GM21367 (cell line): ENCODE measurements around the gene RIN2.

Experiments used
- ATAC-seq: cut with Tn5 transposase; IDR thresholded peaks from one replicate; pipeline ENCODE4 v1.9.1; 2021; ENCODE audit not compliant: unreplicated experiment

The RIN2 gene

GRCh38 chr20:19761841-19762240, 3.8 kb downstream of the RIN2 start:
- ATAC-seq, result no peak

- no peak for ATAC-seq
Observed at GRCh38 chr20:19764207-19764606, 6.1 kb downstream of the RIN2 start.

- no peak for ATAC-seq
Observed at GRCh38 chr20:19765266-19765665, 7.2 kb downstream of the RIN2 start.

- ATAC-seq, result no peak
Observed at GRCh38 chr20:19765913-19766312, 7.9 kb downstream of the RIN2 start.

DNA sequence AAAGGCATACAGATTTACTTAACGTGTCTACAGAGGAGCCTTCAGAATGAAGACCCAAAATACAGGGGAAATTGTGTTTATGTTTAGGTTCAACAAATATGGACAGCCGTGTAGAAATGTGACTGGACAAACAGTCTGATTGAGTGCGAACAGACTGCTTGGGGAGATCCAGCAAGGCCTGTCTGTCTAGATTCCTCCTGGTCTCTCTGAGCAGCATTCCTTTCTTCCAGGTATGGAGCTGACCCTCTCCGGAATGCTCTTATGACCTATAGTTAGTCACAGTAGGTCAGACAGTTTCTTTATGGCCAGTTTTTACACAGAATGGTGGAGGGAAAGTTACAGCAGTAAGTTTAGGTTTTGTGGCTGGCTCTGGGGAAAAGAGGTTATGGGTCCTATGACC, 9.0 kb downstream of the RIN2 start:
- ATAC-seq, result no peak

GRCh38 chr20:19768325-19768842, 10.3 kb downstream of the RIN2 start:
- no peak for ATAC-seq

DNA sequence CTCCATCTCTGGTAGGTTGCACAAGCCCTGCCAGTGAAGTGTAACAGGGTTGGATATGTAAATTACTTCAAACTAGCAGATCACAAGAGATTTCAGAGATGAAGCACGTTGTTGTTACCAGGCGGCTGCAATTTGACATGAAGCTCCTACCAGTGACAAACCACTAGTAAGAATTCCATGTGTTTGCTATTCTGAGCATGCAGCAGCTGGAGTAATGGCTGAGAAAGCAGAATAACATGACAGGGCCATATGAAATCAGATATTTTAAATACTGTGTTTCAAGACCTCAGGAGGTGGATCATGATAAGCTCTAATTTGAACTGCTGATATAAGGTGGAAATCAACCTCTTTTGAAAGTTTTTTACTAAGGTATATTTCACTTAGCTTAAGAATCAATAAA, 11.4 kb downstream of the RIN2 start:
- no peak for ATAC-seq

DNA sequence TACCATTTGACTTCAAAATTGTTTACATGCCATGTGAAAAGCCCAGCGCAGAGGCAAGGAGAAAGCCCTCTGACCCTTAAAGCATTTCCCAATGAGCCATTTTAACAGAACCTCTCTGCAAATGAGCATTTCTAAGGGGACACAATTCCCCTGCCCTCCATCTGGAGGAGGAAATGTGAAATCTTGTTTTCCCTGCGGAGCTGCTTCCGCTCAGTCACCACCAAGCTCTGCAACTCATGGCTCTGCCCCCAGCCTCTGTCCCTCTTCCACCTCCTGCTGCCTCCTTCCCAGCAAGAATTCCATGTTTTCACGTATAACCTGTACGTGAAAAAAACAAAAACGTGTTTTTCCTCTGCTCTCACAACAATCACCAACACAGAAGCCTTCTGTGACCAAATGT, 12.3 kb downstream of the RIN2 start:
- ATAC-seq, result no peak

- no peak for ATAC-seq
Observed at GRCh38 chr20:19771031-19771430, 13.0 kb downstream of the RIN2 start.

- no peak for ATAC-seq
Observed at GRCh38 chr20:19773471-19773870, 15.4 kb downstream of the RIN2 start.

DNA sequence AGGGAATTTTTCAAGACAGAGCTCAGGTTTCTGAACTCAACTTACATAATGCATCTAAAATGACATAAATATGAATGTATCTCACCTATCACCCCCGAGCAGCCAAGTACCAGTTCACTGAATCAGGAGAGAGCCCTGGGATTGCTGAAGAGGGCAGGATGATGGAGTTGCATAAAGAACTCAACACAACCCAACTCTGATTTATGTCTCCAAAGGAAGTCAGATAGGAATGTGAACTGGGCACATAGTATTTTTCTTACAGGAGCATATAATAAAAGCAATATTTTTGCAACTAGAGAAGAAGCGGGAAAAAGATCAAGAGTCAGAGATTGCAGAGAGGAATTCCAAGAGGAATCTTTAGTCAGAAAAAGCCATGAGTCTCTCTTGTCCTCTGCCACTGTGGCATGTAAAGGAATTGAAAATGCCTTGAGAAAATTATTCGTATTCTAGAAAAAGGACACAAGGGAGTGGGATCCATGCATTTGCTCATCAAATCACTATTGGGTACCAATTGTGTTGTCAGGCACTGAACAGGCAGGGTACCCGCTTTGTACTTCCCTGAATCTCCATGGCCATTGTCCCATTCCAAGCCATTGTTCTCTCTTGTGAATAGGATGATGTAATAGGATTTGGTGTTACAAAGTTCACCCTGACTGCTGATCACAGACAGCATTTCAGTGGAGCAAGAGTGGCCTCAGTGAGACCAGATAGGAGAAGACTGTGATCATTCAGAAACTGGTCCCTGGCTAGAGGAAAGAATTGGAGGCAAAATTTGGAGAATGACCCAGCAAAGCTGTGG, 16.3 kb downstream of the RIN2 start:
- no peak for ATAC-seq

DNA sequence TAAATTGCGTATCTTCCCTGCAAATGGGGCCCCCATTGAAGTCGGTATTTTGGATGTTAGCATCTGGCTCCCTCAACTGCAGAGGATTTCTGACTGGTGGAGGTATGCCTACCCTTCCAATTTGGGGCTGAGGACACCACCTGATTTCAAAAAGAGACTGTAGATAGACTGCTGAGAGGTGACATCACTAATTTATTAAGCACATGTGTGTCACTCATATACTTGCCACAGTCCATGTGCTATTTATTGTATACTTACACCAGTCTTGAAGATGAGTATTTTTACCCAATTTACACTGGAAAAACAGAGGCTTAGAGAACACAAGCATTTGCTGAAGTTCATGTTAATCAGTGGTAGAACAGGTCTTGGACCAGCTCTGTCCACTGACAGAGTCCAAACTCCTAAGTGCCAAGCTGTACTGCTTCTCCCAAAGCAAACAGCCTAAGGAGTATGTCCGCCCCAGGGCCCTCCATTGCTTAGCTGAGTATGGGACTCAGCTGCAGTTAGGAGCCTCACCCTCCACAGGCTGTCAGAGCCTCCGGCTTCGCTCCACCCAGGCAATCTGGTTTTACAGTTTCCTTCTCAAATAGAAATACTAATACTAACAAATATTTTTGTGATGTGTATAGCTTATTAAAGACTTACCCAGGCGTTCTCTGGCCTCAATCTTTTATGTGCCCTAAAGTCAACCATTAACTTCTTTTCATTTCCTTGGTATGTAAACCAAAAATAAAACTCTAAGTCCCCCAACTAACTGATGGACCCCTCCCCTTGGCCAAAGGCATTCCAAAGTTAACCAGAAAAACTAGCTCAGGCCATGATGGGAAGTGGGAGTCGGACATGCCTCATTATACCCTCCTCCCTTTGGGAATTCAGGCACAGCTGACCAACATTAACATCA, 17.5 kb downstream of the RIN2 start:
- ATAC-seq, result no peak

- ATAC-seq, result no peak
Observed at GRCh38 chr20:19777315-19777714, 19.3 kb downstream of the RIN2 start.

DNA sequence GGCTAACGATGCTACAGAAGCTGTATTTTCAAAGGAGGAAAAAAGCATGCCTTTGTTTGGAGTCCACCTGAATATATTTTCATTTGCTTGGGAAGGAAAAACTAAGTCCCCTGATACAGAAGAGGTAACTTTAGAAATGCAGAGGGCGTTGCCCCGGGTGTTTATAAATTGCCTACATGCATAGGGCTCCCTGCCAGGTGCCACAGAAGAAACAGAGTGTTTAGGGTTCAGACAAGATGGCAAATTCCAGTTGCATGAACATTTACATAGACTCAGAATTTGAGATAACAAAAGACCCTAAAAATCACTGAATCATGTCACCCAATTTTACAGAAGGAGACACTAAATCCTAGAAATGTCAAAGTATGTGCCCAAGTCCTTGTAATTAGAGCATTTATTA, 19.9 kb downstream of the RIN2 start:
- no peak for ATAC-seq

DNA sequence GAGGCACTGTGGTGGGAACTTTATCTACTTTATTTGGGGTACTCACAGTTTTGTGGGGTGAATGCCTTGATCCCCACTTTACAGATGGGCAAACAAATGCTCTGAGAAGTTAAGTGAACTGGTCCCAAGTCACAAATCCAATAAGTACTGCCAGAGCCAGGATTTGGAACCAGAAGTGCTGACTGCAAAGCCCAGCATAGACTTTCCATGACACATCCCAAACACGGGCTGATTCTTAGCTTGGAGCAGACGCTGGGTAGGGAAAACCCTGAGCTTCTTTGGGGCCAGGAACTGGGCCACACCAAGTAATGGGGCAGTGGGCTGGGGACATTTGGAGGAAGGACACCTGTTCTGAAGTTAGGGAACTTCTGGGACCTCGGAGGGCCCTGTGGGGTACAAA, 20.3 kb downstream of the RIN2 start:
- ATAC-seq, result no peak

GRCh38 chr20:19779634-19780033, 21.6 kb downstream of the RIN2 start:
- peak; percentile 70 for ATAC-seq

GRCh38 chr20:19780261-19780660, 22.2 kb downstream of the RIN2 start:
- no peak for ATAC-seq

GRCh38 chr20:19781235-19781634, 23.2 kb downstream of the RIN2 start:
- no peak for ATAC-seq

- ATAC-seq, result no peak
Observed at GRCh38 chr20:19782669-19783068, 24.6 kb downstream of the RIN2 start.

DNA sequence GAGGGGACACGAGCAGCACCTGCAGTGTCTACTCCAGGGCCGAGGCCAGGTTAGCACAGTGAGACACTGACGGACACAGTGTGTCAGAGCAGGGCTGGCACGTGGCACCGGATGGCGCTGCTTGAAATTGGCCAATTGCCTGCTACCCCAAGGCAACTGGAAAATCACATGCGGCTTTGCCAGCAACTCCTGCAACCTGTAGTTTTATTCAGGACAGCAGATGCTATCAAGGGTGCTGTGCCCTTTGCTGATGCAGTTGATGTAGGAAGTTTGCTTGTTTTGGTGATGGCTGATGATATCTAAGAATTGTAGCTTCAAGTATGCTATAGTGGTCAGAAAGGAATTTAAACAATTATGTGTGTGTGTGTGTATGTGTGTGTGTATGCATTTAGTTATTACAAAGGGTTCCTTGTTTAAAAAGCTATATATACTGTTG, 25.9 kb downstream of the RIN2 start:
- no peak for ATAC-seq

- ATAC-seq, result no peak
Observed at GRCh38 chr20:19784511-19785172, 26.6 kb downstream of the RIN2 start.
